Activated CD8-positive, alpha-beta memory T cell treated with anti-CD3 and anti-CD28 coated beads, Interleukin-2, amount 10 ng/mL, durations not matched to agents 7 days and 5 days (primary cell): ENCODE data around the gene SFXN3. TPM values are rescaled to one million over a fixed set of nuclear protein-coding genes. Genes with fewer than 3 reads are reported as not detected.
A peak's percentile ranks its signal among the peaks of the same experiment; 100 is the strongest.

Source experiments
- ATAC-seq: fragments of 150-1000 bp; cut with Tn5 transposase; one replicate; pipeline ENCODE4 v1.10.0; 2021; ENCODE audit warnings: moderate library complexity
- CTCF ChIA-PET: fragments of 350-600 bp; sonication (Branson Sonifier 250); formaldehyde crosslinking; loops from one replicate; lab custom pipeline; 2021; ENCODE audit warnings: antibody characterized with exemption; lab: Charles Lee
- DNase-seq: peaks from one replicate; pipeline ENCODE4 v3.0.0-alpha.2; 2020
- H3K27ac Mint-ChIP-seq: one replicate; pipeline ENCODE4 v1.8.0; 2021; ENCODE audit warnings: mild to moderate bottlenecking, mixed read lengths
- H3K27me3 Mint-ChIP-seq: one replicate; pipeline ENCODE4 v1.8.0; 2021; ENCODE audit warnings: mixed read lengths
- H3K36me3 Mint-ChIP-seq: one replicate; pipeline ENCODE4 v1.8.0; 2021; ENCODE audit warnings: mild to moderate bottlenecking, mixed read lengths
- H3K4me1 Mint-ChIP-seq: one replicate; pipeline ENCODE4 v1.8.0; 2021; ENCODE audit warnings: mixed read lengths
- H3K4me3 Mint-ChIP-seq: one replicate; pipeline ENCODE4 v1.8.0; 2021; ENCODE audit warnings: mild to moderate bottlenecking, moderate library complexity, mixed read lengths
- H3K9me3 Mint-ChIP-seq: one replicate; pipeline ENCODE4 v1.8.0; 2022; ENCODE audit warnings: low read depth, mixed read lengths
- total RNA-seq, 2 experiments: library from RNA; stranded (reverse); gene quantifications; one replicate each; pipeline ENCODE4 v1.2.3, GENCODE V29; 2021

SFXN3 gene
- total RNA-seq, 2 experiments from 2014 or later, result 38.2 to 48.8 TPM

- ATAC-seq (no peak), DNase-seq (no peak)
- no peak overlapping the region for H3K27ac Mint-ChIP-seq
- no peaks in the 10 kb centered on the region for H3K27me3 Mint-ChIP-seq
- CTCF ChIA-PET, result interaction anchor here (0.9 to 20.6 kb wide), 5 partner anchors 10 to 26 kb away, joined by 3 to 402 read pairs (median 7); partner anchors contain the start of gene KAZALD1
- H3K36me3 Mint-ChIP-seq, result peaks cover 6% of the 10 kb centered on the region
- H3K9me3 Mint-ChIP-seq, result no peaks in the 10 kb centered on the region
- no peak overlapping the region for H3K4me3 Mint-ChIP-seq
- peaks cover 16% of the 10 kb centered on the region for H3K4me1 Mint-ChIP-seq
Measured at GRCh38 chr10:101035916-101036702, 5.1 kb downstream of the SFXN3 start.

- Mint-ChIP-seq H3K36me3 (peaks cover 6% of the 10 kb centered on the region), H3K9me3 (no peaks in the 10 kb centered on the region), H3K27me3 (no peaks in the 10 kb centered on the region), H3K4me3 (no peak overlapping the region), H3K27ac (no peak overlapping the region), H3K4me1 (peaks cover 20% of the 10 kb centered on the region)
- no peak for ATAC-seq
- CTCF ChIA-PET, result interaction anchor here (0.9 to 20.6 kb wide), 3 partner anchors 16 to 25 kb away, joined by 3 to 402 read pairs (median 91); partner anchors contain the start of gene KAZALD1
- no peak for DNase-seq
Measured at GRCh38 chr10:101036726-101037125, 5.7 kb downstream of the SFXN3 start.

GRCh38 chr10:101038484-101038883 is 7.5 kb downstream of the SFXN3 start:
- Mint-ChIP-seq H3K27me3 (no peaks in the 10 kb centered on the region), H3K9me3 (no peaks in the 10 kb centered on the region), H3K27ac (no peak overlapping the region), H3K36me3 (peaks cover 6% of the 10 kb centered on the region), H3K4me3 (no peak overlapping the region), H3K4me1 (peaks cover 25% of the 10 kb centered on the region)
- ATAC-seq, result no peak
- CTCF ChIA-PET, result interaction anchor here (1.0 to 20.6 kb wide), 7 partner anchors 11 to 104 kb away, joined by 3 to 402 read pairs (median 5); partner anchors contain the start of gene KAZALD1
- DNase-seq, result no peak

GRCh38 chr10:101040061-101040460 is 9.0 kb downstream of the SFXN3 start:
- Mint-ChIP-seq H3K27ac (no peak overlapping the region), H3K9me3 (no peaks in the 10 kb centered on the region), H3K27me3 (peaks cover 4% of the 10 kb centered on the region), H3K4me1 (peaks cover 23% of the 10 kb centered on the region), H3K36me3 (peaks cover 6% of the 10 kb centered on the region), H3K4me3 (no peak overlapping the region)
- DNase-seq, result no peak
- CTCF ChIA-PET, result interaction anchor here (0.8 to 20.6 kb wide), 10 partner anchors 8 to 101 kb away, joined by 3 to 402 read pairs (median 14); partner anchors contain the start of genes KAZALD1, PDZD7 and SFXN3
- no peak for ATAC-seq

- H3K4me3 Mint-ChIP-seq, result no peak overlapping the region
Measured at GRCh38 chr10:101040851-101041250, 9.8 kb downstream of the SFXN3 start.

GRCh38 chr10:101041252-101041761 is 10.3 kb downstream of the SFXN3 start:
- H3K27me3 Mint-ChIP-seq, result peaks cover 16% of the 10 kb centered on the region
- H3K4me1 Mint-ChIP-seq, result peaks cover 23% of the 10 kb centered on the region
- CTCF ChIA-PET, result interaction anchor here (0.6 to 20.6 kb wide), 14 partner anchors 9 to 692 kb away, joined by 3 to 402 read pairs (median 10); partner anchors contain the start of genes KAZALD1, PDZD7 and SFXN3
- ATAC-seq (peak; percentile 77), DNase-seq (peak; percentile 87)
- H3K36me3 Mint-ChIP-seq, result peaks cover 6% of the 10 kb centered on the region
- no peak overlapping the region for H3K4me3 Mint-ChIP-seq
- H3K27ac Mint-ChIP-seq, result no peak overlapping the region
- H3K9me3 Mint-ChIP-seq, result no peaks in the 10 kb centered on the region

More at GRCh38 chr10:101040851-101041250, 9.8 kb downstream of the SFXN3 start:
- Mint-ChIP-seq H3K9me3 (no peaks in the 10 kb centered on the region), H3K4me1 (peaks cover 23% of the 10 kb centered on the region), H3K36me3 (peaks cover 6% of the 10 kb centered on the region), H3K27ac (no peak overlapping the region), H3K27me3 (peaks cover 12% of the 10 kb centered on the region)
- ATAC-seq (no peak), DNase-seq (no peak)
- CTCF ChIA-PET, result interaction anchor here (0.6 to 20.6 kb wide), 12 partner anchors 9 to 691 kb away, joined by 3 to 402 read pairs (median 16); partner anchors contain the start of genes KAZALD1, PDZD7 and SFXN3

GRCh38 chr10:101042118-101042517 is 11.1 kb downstream of the SFXN3 start:
- peak overlapping the region; percentile 95 for H3K4me3 Mint-ChIP-seq
- DNase-seq (no peak), ATAC-seq (no peak)
- H3K27me3 Mint-ChIP-seq, result peaks cover 24% of the 10 kb centered on the region
- peaks cover 23% of the 10 kb centered on the region for H3K4me1 Mint-ChIP-seq
- CTCF ChIA-PET, result interaction anchor here (0.8 to 20.6 kb wide), 15 partner anchors 9 to 99 kb away, joined by 3 to 402 read pairs (median 10); partner anchors contain the start of genes KAZALD1, PDZD7 and SFXN3
- H3K36me3 Mint-ChIP-seq, result peaks cover 6% of the 10 kb centered on the region
- no peaks in the 10 kb centered on the region for H3K9me3 Mint-ChIP-seq
- peak overlapping the region; percentile 10 for H3K27ac Mint-ChIP-seq

GRCh38 chr10:101042667-101043362 is 11.8 kb downstream of the SFXN3 start:
- peak; percentile 96 for DNase-seq
- Mint-ChIP-seq H3K9me3 (no peaks in the 10 kb centered on the region), H3K27ac (peak overlapping the region; percentile 91), H3K36me3 (peaks cover 3% of the 10 kb centered on the region), H3K4me1 (peaks cover 23% of the 10 kb centered on the region), H3K4me3 (peak overlapping the region; percentile 95), H3K27me3 (peaks cover 31% of the 10 kb centered on the region)
- peak; percentile 95 for ATAC-seq
- CTCF ChIA-PET, result interaction anchor here (0.9 to 20.6 kb wide), 17 partner anchors 8 to 171 kb away, joined by 3 to 402 read pairs (median 7); partner anchors contain the start of genes KAZALD1, PDZD7 and SFXN3

- Mint-ChIP-seq H3K27me3 (peaks cover 36% of the 10 kb centered on the region), H3K36me3 (peaks cover 2% of the 10 kb centered on the region), H3K27ac (peak overlapping the region; percentile 91), H3K4me1 (peaks cover 25% of the 10 kb centered on the region), H3K4me3 (peak overlapping the region; percentile 95), H3K9me3 (no peaks in the 10 kb centered on the region)
- DNase-seq (no peak), ATAC-seq (no peak)
- CTCF ChIA-PET, result interaction anchor here (0.9 to 20.6 kb wide), 16 partner anchors 8 to 171 kb away, joined by 3 to 402 read pairs (median 8); partner anchors contain the start of genes KAZALD1, PDZD7 and SFXN3
Measured at GRCh38 chr10:101043363-101043707, 12.3 kb downstream of the SFXN3 start.

GRCh38 chr10:101044117-101044516 is 13.1 kb downstream of the SFXN3 start:
- no peaks in the 10 kb centered on the region for H3K36me3 Mint-ChIP-seq

GRCh38 chr10:101046332-101047238 is 15.6 kb downstream of the SFXN3 start:
- CTCF ChIA-PET, result interaction anchor here (0.9 to 20.6 kb wide), 7 partner anchors 12 to 735 kb away, joined by 3 to 402 read pairs (median 3); partner anchors contain the start of gene KAZALD1
- ATAC-seq (no peak), DNase-seq (no peak)
- peaks cover 33% of the 10 kb centered on the region for H3K4me1 Mint-ChIP-seq
- H3K27ac Mint-ChIP-seq, result no peak overlapping the region
- H3K27me3 Mint-ChIP-seq, result peaks cover 61% of the 10 kb centered on the region
- no peaks in the 10 kb centered on the region for H3K36me3 Mint-ChIP-seq
- no peak overlapping the region for H3K4me3 Mint-ChIP-seq
- H3K9me3 Mint-ChIP-seq, result no peaks in the 10 kb centered on the region

More at GRCh38 chr10:101044117-101044516, 13.1 kb downstream of the SFXN3 start:
- Mint-ChIP-seq H3K27me3 (peaks cover 44% of the 10 kb centered on the region), H3K27ac (no peak overlapping the region), H3K9me3 (no peaks in the 10 kb centered on the region), H3K4me3 (no peak overlapping the region), H3K4me1 (peaks cover 27% of the 10 kb centered on the region)
- ATAC-seq (no peak), DNase-seq (no peak)
- CTCF ChIA-PET, result interaction anchor here (1.4 to 20.6 kb wide), 10 partner anchors 7 to 98 kb away, joined by 5 to 402 read pairs (median 16); partner anchors contain the start of genes KAZALD1, PDZD7 and SFXN3

GRCh38 chr10:101047268-101047667 is 16.2 kb downstream of the SFXN3 start:
- no peak for ATAC-seq
- no peaks in the 10 kb centered on the region for H3K36me3 Mint-ChIP-seq
- peaks cover 27% of the 10 kb centered on the region for H3K4me1 Mint-ChIP-seq
- no peak for DNase-seq
- peaks cover 61% of the 10 kb centered on the region for H3K27me3 Mint-ChIP-seq
- H3K4me3 Mint-ChIP-seq, result no peak overlapping the region
- no peaks in the 10 kb centered on the region for H3K9me3 Mint-ChIP-seq
- CTCF ChIA-PET, result interaction anchor here (1.4 to 20.6 kb wide), 4 partner anchors 15 to 734 kb away, joined by 3 to 402 read pairs (median 4); partner anchors contain the start of gene KAZALD1
- H3K27ac Mint-ChIP-seq, result no peak overlapping the region
